Rectal smooth muscle tissue (tissue), 1 donor: ENCODE measurements around the gene AGAP1.

Experiments used
- H3K27ac ChIP-seq: one replicate; pipeline ENCODE4 v1.7.0; 2013; ENCODE audit warnings: low read depth, low read length, inconsistent platforms
- H3K27me3 ChIP-seq: one replicate; pipeline ENCODE4 v1.7.0; 2013; ENCODE audit warnings: low read length; ENCODE audit not compliant: control insufficient read depth, insufficient read depth
- H3K36me3 ChIP-seq: one replicate; pipeline ENCODE4 v1.7.0; 2013; ENCODE audit warnings: low read length; ENCODE audit not compliant: control insufficient read depth, insufficient read depth
- H3K4me1 ChIP-seq: one replicate; pipeline ENCODE4 v1.7.0; 2013; ENCODE audit warnings: low read length; ENCODE audit not compliant: control insufficient read depth, insufficient read depth
- H3K4me3 ChIP-seq: one replicate; pipeline ENCODE4 v1.7.0; 2013; ENCODE audit warnings: low read length
- H3K9ac ChIP-seq: one replicate; pipeline ENCODE4 v1.7.0; 2013; ENCODE audit warnings: low read length

The AGAP1 gene

GRCh38 chr2:235494716-235495372 lies 1.0 kb downstream of the AGAP1 start:
- Histone ChIP-seq H3K27ac (peak overlapping the region; percentile 54), H3K27me3 (no peaks in the 10 kb centered on the region), H3K36me3 (no peaks in the 10 kb centered on the region), H3K4me1 (peaks cover 16% of the 10 kb centered on the region), H3K4me3 (peak overlapping the region; percentile 81), H3K9ac (peak overlapping the region; percentile 4)

DNA sequence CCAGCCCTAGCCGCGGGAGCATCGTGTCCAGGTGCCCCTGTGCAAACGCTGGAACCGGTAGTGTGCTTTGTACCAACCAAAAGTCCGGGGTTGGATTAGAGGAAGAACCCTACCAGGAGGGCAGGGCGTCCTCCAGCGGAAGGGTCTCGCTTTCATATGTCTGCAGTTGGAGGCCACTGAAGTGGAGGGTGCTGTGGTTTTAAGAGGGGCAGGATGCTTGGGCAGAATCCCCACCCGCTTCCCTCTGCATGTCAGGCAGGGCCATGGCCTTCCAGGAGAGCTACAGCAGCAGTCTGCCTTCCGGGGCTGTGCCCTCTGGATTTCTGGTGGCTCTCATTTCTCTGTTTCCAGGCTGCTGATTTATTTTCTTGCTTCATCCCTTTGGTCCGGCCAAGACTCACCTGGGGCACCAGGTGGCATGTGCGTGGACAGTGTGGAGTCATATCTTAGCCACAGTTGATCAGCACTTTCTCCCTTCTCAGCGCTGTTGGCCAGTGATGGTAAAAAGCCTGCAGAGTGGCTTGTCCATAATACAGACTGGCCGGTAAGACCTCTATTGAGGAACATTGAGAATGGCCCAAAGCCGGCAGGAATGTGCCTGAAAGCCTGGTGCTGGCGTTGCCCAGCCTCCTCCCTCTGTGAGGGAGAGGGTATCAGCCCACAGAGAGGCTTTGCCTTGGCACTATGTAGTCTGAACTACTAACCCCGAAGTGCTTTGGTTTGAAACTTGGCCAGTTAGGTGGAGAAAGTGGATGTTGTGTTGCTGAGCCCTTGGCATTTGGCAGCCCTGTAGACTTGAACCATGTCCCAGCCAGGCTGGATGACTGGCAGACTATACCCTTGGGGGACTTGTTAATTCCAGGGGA lies 1.8 kb downstream of the AGAP1 start:
- H3K36me3 ChIP-seq = no peaks in the 10 kb centered on the region
- peak overlapping the region; percentile 81 for H3K4me3 ChIP-seq
- H3K27me3 ChIP-seq = no peaks in the 10 kb centered on the region
- H3K4me1 ChIP-seq = peaks cover 16% of the 10 kb centered on the region
- H3K9ac ChIP-seq = no peak overlapping the region
- no peak overlapping the region for H3K27ac ChIP-seq

DNA sequence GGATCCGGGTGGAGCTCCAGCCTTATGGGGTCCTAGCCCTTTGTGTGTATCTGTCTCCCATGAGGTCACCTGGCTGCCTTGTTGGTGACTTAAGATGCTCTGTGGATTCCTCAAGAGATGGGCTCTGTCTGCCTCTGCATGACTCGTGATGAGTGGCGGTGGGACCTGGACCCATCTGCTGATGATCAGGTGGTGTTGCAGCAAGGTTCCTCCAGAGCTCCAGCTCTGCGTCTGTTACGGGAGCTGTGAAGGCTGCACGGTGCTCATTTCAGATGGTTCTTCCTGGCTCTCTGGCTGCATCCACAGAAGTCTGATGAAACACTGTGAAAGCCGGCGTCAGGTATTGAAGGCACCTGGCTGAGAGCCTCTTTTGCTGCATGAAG lies 2.4 kb downstream of the AGAP1 start:
- Histone ChIP-seq H3K4me3 (peak overlapping the region; percentile 81), H3K36me3 (no peaks in the 10 kb centered on the region), H3K4me1 (peaks cover 18% of the 10 kb centered on the region), H3K27ac (no peak overlapping the region), H3K27me3 (no peaks in the 10 kb centered on the region), H3K9ac (no peak overlapping the region)

DNA sequence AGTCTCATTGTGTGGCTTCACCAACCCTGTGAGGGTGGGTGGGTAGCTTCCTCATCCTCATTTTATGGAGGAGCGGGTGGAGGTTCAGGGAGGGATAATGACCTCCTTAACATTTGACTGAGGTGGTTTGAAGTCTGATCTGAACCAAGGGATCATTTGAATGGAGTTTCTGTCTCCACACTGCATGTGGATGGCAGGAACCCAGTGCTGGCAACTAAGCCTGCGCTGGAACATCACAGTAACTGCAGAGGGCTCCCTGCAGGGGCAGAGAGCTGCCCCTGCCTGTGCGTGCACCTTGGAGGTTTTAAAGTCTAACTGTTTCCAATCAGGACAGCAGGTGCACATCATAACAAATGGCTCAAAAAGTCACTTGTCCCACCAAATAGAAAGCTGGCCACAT lies 3.3 kb downstream of the AGAP1 start:
- H3K4me1 ChIP-seq = peaks cover 18% of the 10 kb centered on the region
- no peaks in the 10 kb centered on the region for H3K27me3 ChIP-seq
- H3K27ac ChIP-seq = no peak overlapping the region
- H3K4me3 ChIP-seq = no peak overlapping the region
- no peaks in the 10 kb centered on the region for H3K36me3 ChIP-seq
- no peak overlapping the region for H3K9ac ChIP-seq

GRCh38 chr2:235498541-235498940 lies 4.7 kb downstream of the AGAP1 start:
- no peak overlapping the region for H3K9ac ChIP-seq
- H3K27me3 ChIP-seq = no peaks in the 10 kb centered on the region
- no peak overlapping the region for H3K27ac ChIP-seq
- no peak overlapping the region for H3K4me3 ChIP-seq
- no peaks in the 10 kb centered on the region for H3K36me3 ChIP-seq
- H3K4me1 ChIP-seq = peaks cover 14% of the 10 kb centered on the region

- no peaks in the 10 kb centered on the region for H3K36me3 ChIP-seq
- H3K4me1 ChIP-seq = peaks cover 14% of the 10 kb centered on the region
- no peak overlapping the region for H3K4me3 ChIP-seq
- H3K27ac ChIP-seq = no peak overlapping the region
- no peak overlapping the region for H3K9ac ChIP-seq
- no peaks in the 10 kb centered on the region for H3K27me3 ChIP-seq
Observed at GRCh38 chr2:235498946-235499812, 5.3 kb downstream of the AGAP1 start.

DNA sequence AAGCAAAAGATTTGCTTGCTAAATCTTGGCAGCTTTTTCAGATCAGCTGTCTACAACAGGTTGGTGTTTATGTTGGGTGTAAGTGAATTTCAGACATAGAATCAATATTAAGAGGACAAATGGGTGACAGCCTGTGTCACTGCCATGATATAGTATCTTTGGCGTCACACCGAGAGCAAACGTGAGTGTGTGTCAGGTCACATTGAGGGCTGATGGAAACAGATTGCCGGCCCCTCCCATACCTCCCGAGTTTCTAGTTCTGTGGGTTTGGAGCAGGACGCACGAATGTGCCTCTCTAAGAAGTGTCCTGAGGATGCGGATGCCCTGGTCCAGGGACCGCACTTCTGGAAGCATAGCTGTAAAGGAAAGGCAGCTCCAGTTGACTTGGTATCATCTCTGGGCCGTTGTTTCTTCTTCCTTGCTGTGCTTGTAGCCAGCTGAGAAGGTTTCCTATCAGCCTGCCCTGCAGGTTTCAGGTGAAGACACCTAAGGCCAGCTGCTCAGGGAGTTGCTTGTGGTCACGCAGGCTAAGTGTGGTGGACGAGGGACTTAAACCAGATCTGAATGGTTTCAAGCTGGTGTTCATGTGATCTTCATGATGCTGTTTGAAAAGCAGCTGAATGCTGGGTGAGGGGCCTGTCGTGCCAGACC lies 6.4 kb downstream of the AGAP1 start:
- Histone ChIP-seq H3K36me3 (no peaks in the 10 kb centered on the region), H3K27me3 (no peaks in the 10 kb centered on the region), H3K27ac (no peak overlapping the region), H3K4me3 (no peak overlapping the region), H3K9ac (no peak overlapping the region), H3K4me1 (peaks cover 12% of the 10 kb centered on the region)

DNA sequence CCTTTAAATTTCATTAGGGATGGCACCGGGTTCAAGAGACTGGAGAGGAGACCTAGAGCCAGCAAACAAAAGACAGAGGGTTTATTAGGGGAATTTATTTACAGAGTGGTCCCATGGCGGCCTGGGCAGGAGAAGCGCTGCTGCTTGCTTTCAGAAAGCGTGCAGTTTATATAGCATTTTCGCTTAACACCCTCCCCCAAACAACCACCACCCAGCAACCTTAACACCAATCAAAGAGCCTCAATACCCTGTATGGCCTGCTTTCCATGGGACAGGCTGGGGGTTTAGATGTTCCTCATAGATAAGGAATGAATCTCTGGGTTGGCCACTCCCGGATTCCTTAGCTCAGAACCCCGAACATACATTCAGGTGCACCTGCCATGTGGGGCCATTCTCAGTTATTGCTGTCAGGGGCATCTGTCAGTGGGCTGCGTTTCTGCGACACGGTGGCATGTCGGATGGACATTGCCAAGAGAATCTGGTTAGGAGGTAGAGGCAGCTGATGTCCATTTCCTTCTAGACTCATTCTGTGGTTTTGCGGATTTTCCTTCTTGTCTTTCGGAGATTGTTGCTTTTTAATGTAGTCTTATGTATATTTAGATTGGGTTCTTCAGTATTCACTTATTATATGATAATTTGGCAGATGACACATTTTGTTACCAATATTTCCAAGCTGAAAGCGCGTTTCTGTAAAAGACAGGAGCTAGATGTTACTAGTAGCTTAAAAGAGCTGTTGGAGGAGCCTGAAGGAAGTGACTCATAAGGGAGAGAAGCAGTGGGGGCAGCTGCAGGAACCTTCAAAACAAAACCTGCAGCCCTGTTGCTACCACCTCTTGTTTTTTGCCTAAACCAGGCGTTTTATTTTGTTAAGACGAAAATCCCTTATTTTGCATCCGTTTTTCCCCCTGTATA lies 7.2 kb downstream of the AGAP1 start:
- Histone ChIP-seq H3K36me3 (no peaks in the 10 kb centered on the region), H3K27me3 (no peaks in the 10 kb centered on the region), H3K27ac (no peak overlapping the region), H3K4me3 (no peak overlapping the region), H3K9ac (no peak overlapping the region), H3K4me1 (peaks cover 4% of the 10 kb centered on the region)

- H3K4me3 ChIP-seq = no peak overlapping the region
- peaks cover 2% of the 10 kb centered on the region for H3K4me1 ChIP-seq
- H3K9ac ChIP-seq = no peak overlapping the region
- H3K27ac ChIP-seq = no peak overlapping the region
- no peaks in the 10 kb centered on the region for H3K27me3 ChIP-seq
- H3K36me3 ChIP-seq = no peaks in the 10 kb centered on the region
Observed at GRCh38 chr2:235501673-235502031, 7.8 kb downstream of the AGAP1 start.

DNA sequence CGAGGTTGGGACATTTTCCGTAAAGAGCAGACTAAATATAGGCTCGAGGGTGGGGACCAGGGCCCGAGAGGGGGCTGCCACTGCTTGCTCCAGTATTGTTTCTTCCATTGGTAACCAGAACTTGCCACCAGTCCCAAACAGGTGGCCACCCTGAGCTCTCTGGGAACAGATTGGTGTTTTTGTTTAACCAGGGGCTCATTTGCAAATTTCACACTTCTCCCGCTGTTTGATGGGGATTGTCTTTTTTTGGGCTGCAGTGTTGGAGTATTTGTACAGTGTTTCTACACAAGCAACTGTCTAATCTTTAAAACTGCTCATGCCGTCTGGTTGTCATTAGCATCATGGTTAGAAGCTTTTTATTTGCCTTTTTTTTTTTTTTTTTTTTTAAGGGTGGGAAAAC lies 8.5 kb downstream of the AGAP1 start:
- no peaks in the 10 kb centered on the region for H3K27me3 ChIP-seq
- peaks cover 2% of the 10 kb centered on the region for H3K4me1 ChIP-seq
- H3K36me3 ChIP-seq = no peaks in the 10 kb centered on the region
- H3K4me3 ChIP-seq = no peak overlapping the region
- H3K27ac ChIP-seq = no peak overlapping the region
- H3K9ac ChIP-seq = no peak overlapping the region

DNA sequence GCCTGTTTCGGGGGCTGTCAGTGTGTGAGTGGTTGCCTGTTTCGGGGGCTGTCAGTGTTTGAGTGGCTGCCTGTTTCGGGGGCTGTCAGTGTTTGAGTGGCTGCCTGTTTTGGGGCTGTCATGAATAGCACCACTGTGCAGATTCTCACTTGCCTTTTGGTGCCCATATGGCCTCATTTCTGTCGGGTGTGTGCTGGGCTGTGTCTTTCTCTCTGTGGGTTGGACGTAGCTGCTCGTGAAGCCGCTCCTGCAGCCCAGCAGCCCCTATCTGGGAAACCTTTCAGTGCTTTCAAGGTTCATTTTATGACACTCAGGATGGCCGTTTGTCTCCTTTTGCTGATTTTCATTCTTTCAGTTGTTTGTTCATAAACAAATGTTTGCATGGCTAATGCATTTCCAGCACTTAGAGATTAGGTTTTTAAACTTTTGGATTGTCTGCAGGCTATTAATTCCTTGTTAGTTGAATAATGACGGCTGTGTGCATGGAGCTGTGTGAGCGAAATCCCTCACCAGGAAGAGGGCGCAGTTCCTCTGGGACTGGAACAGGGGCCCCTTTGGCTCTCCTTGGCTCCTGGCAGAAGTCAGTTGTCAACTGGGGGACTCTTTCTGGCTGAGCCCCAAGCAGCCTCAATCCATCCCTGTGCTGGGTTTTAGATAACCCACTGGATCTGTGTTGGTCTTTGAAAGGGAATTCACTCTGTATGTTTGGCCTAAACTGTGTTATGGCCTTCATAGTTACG lies 10.8 kb downstream of the AGAP1 start:
- Histone ChIP-seq H3K4me1 (peaks cover 2% of the 10 kb centered on the region), H3K9ac (no peak overlapping the region), H3K27ac (no peak overlapping the region)

More for the DNA sequence above, 10.8 kb downstream of the AGAP1 start:
- Histone ChIP-seq H3K36me3 (no peaks in the 10 kb centered on the region), H3K27me3 (no peaks in the 10 kb centered on the region), H3K4me3 (no peak overlapping the region)
